GM23338 (cell line): ENCODE data around the gene MID1.

Experiments used
- CREB1 ChIP-seq: fragments of 250-450 bp; sonication (Bioruptor Pico); IDR thresholded peaks from 2 replicates; pipeline ENCODE4 v1.5.0; 2020; ENCODE audit warnings: low read depth, mild to moderate bottlenecking, moderate library complexity
- CTCF ChIP-seq, 2 experiments: fragments of 200-600 bp in 1 of 2; sonication (generic) in 1 of 2; conservative IDR thresholded peaks; 2 replicates each; pipeline versions ENCODE4 v1.5.1 to v1.6.1; 2016 to 2017; ENCODE audit warnings: antibody characterized with exemption in 2 of 2, low read depth in 2 of 2, mild to moderate bottlenecking in 2 of 2, moderate library complexity in 1 of 2
- EZH2 ChIP-seq: fragments of 200-600 bp; sonication (generic); IDR thresholded peaks from one replicate; pipeline ENCODE4 v1.8.0; 2017; ENCODE audit warnings: antibody characterized with exemption, mild to moderate bottlenecking, low read depth; ENCODE audit not compliant: unreplicated experiment
- EZH2phosphoT487 ChIP-seq: fragments of 200-600 bp; sonication (generic); IDR thresholded peaks from one replicate; pipeline ENCODE4 v1.8.1; 2018; ENCODE audit warnings: antibody characterized with exemption; ENCODE audit not compliant: unreplicated experiment
- POLR2AphosphoS5 ChIP-seq: IDR thresholded peaks from 2 replicates; pipeline ENCODE4 v1.6.1; 2016; ENCODE audit warnings: antibody characterized with exemption, low read depth
- REST ChIP-seq: IDR thresholded peaks from one replicate; pipeline ENCODE4 v1.6.1; 2018; ENCODE audit warnings: antibody characterized with exemption; ENCODE audit not compliant: unreplicated experiment
- ZNF114 ChIP-seq: fragments of 250-450 bp; sonication (Bioruptor Pico); IDR thresholded peaks from 2 replicates; pipeline ENCODE4 v1.5.0; 2020; ENCODE audit warnings: mild to moderate bottlenecking, moderate library complexity

- TF ChIP-seq EZH2 (no peak), CTCF (conservative IDR thresholded peaks at IDR 0.05; ENCODE audit: low read depth in 2 of 2) (no peak), CREB1 (CRISPR knock-in tag) (no peak), POLR2AphosphoS5 (no peak), REST (no peak), ZNF114 (CRISPR knock-in tag) (no peak), EZH2phosphoT487 (no peak)
These were observed 124.7 kb downstream of the MID1 start for GRCh38 chrX:10495677-10496076.
